Mammary epithelial cell (primary cell): Measurements from ENCODE around the gene RHOBTB3.

Experiments
- EZH2 ChIP-seq: IDR thresholded peaks from 2 replicates; pipeline ENCODE4 v1.6.1; 2012; ENCODE audit warnings: low read length, inconsistent platforms, borderline replicate concordance
- TF ChIP-seq, protein P1 (sequence below), 2 donors: IDR thresholded peaks in 1 of 2; conservative IDR thresholded peaks in 1 of 2; 2 replicates each; pipeline ENCODE4 v1.5.1; 2011 to 2012; ENCODE audit warnings: inconsistent platforms in 2 of 2, low read length in 2 of 2, mild to moderate bottlenecking in 2 of 2, control low read depth in 1 of 2, low read depth in 1 of 2; ENCODE audit not compliant: insufficient read depth in 1 of 2; ENCODE audit errors: extremely low read depth in 1 of 2

GRCh38 chr5:95713960-95714710 is 17.0 kb upstream of the RHOBTB3 start:
- TF ChIP-seq, protein P1, sequence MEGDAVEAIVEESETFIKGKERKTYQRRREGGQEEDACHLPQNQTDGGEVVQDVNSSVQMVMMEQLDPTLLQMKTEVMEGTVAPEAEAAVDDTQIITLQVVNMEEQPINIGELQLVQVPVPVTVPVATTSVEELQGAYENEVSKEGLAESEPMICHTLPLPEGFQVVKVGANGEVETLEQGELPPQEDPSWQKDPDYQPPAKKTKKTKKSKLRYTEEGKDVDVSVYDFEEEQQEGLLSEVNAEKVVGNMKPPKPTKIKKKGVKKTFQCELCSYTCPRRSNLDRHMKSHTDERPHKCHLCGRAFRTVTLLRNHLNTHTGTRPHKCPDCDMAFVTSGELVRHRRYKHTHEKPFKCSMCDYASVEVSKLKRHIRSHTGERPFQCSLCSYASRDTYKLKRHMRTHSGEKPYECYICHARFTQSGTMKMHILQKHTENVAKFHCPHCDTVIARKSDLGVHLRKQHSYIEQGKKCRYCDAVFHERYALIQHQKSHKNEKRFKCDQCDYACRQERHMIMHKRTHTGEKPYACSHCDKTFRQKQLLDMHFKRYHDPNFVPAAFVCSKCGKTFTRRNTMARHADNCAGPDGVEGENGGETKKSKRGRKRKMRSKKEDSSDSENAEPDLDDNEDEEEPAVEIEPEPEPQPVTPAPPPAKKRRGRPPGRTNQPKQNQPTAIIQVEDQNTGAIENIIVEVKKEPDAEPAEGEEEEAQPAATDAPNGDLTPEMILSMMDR (conservative IDR thresholded peaks at IDR 0.05 in 1 of 2, IDR thresholded peaks at IDR 0.05 in 1 of 2; ENCODE audit: extremely low read depth in 1 of 2, insufficient read depth in 1 of 2, low read depth in 1 of 2, low read length in 2 of 2) = no peak
- no peak for TF ChIP-seq EZH2
